ENCODE results near the gene ATP5F1D. TPM values are rescaled to one million over a fixed set of nuclear protein-coding genes. Genes with fewer than 3 reads are reported as not detected.

The ATP5F1D gene
- total and polyA plus RNA-seq, 2 of the 13 experiments (the other 11 are each of a cell fraction or from before 2014, with no cell fraction given), result 39.4 to 78.7 TPM

GRCh38 chr19:1205114-1206099 lies 36.1 kb upstream of the ATP5F1D start, which contains the start of gene STK11 (continued):
- TF ChIP-seq MAF1 (CRISPR knock-in tag; IDR thresholded peaks at IDR 0.05; ENCODE audit: borderline replicate concordance), result peak; percentile 55; the same call in 1 of the 2 replicates
- no peak for TF ChIP-seq ARNT (IDR thresholded peaks at IDR 0.05)
- peak; percentile 73 for TF ChIP-seq FOXA3 (CRISPR knock-in tag; IDR thresholded peaks at IDR 0.05)
- TF ChIP-seq SALL1 (CRISPR knock-in tag; IDR thresholded peaks at IDR 0.05), result peak; percentile 36
- 0 out of 2 replicates have a peak, but pooled peaks have one; percentile 32 for TF ChIP-seq ZSCAN9 (CRISPR knock-in tag; IDR thresholded peaks at IDR 0.05; ENCODE audit: borderline replicate concordance)
- no peak for TF ChIP-seq ZNF740 (CRISPR knock-in tag; IDR thresholded peaks at IDR 0.05)
- peak; percentile 70; the same call in 1 of the 2 replicates for TF ChIP-seq PHF21A (CRISPR knock-in tag; IDR thresholded peaks at IDR 0.05)
- no peak for TF ChIP-seq ZBTB20 (CRISPR knock-in tag; IDR thresholded peaks at IDR 0.05; ENCODE audit: borderline replicate concordance, low read depth)
- peak; percentile 94 for TF ChIP-seq RXRB (CRISPR knock-in tag; IDR thresholded peaks at IDR 0.05; ENCODE audit: borderline replicate concordance)
- no peak for TF ChIP-seq GRHL1 (CRISPR knock-in tag; conservative IDR thresholded peaks at IDR 0.05)
- no peak for TF ChIP-seq ATF1 (CRISPR knock-in tag; IDR thresholded peaks at IDR 0.05)
- peak; percentile 65 for TF ChIP-seq MEIS2 (CRISPR knock-in tag; IDR thresholded peaks at IDR 0.05)
- no peak for TF ChIP-seq NCOA5 (CRISPR knock-in tag; IDR thresholded peaks at IDR 0.05)
- peak; percentile 90 for TF ChIP-seq ZBTB25 (CRISPR knock-in tag; IDR thresholded peaks at IDR 0.05)
- TF ChIP-seq ZKSCAN5 (CRISPR knock-in tag; IDR thresholded peaks at IDR 0.05), result no peak
- TF ChIP-seq ZNF547 (CRISPR knock-in tag; IDR thresholded peaks at IDR 0.05), result peak; percentile 73; the same call in 1 of the 2 replicates
- TF ChIP-seq CREBL2 (CRISPR knock-in tag; IDR thresholded peaks at IDR 0.05; ENCODE audit: borderline replicate concordance), result peak; percentile 73; the same call in 1 of the 2 replicates
- TF ChIP-seq ZNF709 (CRISPR knock-in tag; IDR thresholded peaks at IDR 0.05), result 0 out of 2 replicates have a peak, but pooled peaks have one; percentile 20
- 0 out of 2 replicates have a peak, but pooled peaks have one; percentile 20 for TF ChIP-seq YEATS2 (CRISPR knock-in tag; IDR thresholded peaks at IDR 0.05; ENCODE audit: borderline replicate concordance)
- TF ChIP-seq HNRNPK (IDR thresholded peaks at IDR 0.05; ENCODE audit: low read depth, low read length, poor library complexity, severe bottlenecking), result peak; percentile 95
- no peak for TF ChIP-seq KLF11 (CRISPR knock-in tag; IDR thresholded peaks at IDR 0.05)
- TF ChIP-seq BHLHE40 (IDR thresholded peaks at IDR 0.05; ENCODE audit: low read length), result peak; percentile 42
- peak in 1 of 2 experiments; percentile 72; a peak in 1 of 4 replicates for TF ChIP-seq KLF16 (CRISPR knock-in tag; IDR thresholded peaks at IDR 0.05)
- TF ChIP-seq SRSF1 (optimal IDR thresholded peaks at IDR 0.05; ENCODE audit: low read depth, low read length), result peak; percentile 7
- TF ChIP-seq JUND (CRISPR knock-in tag; IDR thresholded peaks at IDR 0.05), result no peak
- TF ChIP-seq POLR2G (IDR thresholded peaks at IDR 0.05; ENCODE audit: low read depth, low read length), result peak; percentile 64

Data from HepG2 (cell line).